Neural crest cell (in vitro differentiated cells): ENCODE measurements around the gene KCNIP3. TPM values are rescaled to one million over a fixed set of nuclear protein-coding genes. Genes with fewer than 3 reads are reported as not detected.

Experiments
- DNase-seq: peaks from one replicate; pipeline ENCODE4 v3.0.0; 2021; ENCODE audit warnings: low read depth, mixed read lengths, low spot score
- H3K27ac Mint-ChIP-seq: one replicate; pipeline ENCODE4 v1.8.0; 2021; ENCODE audit warnings: mild to moderate bottlenecking, mixed read lengths; ENCODE audit not compliant: unreplicated experiment
- H3K27me3 Mint-ChIP-seq: 2 replicates; pipeline ENCODE4 v1.8.0; 2021; ENCODE audit warnings: low read depth, mild to moderate bottlenecking, mixed read lengths
- H3K36me3 Mint-ChIP-seq: 2 replicates; pipeline ENCODE4 v1.8.0; 2021; ENCODE audit warnings: low read depth, mild to moderate bottlenecking, mixed read lengths
- H3K4me1 Mint-ChIP-seq: 2 replicates; pipeline ENCODE4 v1.8.0; 2021; ENCODE audit warnings: mixed read lengths
- H3K4me3 Mint-ChIP-seq: one replicate; pipeline ENCODE4 v1.8.0; 2021; ENCODE audit warnings: mild to moderate bottlenecking, mixed read lengths
- H3K9me3 Mint-ChIP-seq: 2 replicates; pipeline ENCODE4 v1.8.0; 2021; ENCODE audit warnings: mixed read lengths
- CTCF ChIP-seq: fragments of 200-600 bp; sonication (generic); conservative IDR thresholded peaks from 2 replicates; pipeline ENCODE4 v1.5.0; 2021; ENCODE audit warnings: antibody characterized with exemption, mild to moderate bottlenecking
- total RNA-seq: library from RNA; stranded (reverse); gene quantifications from 2 replicates; pipeline ENCODE4 v1.2.1, GENCODE V29; 2021

The KCNIP3 gene
- total RNA-seq, 1 donor from 2014 or later = 2.9 TPM

GRCh38 chr2:95281071-95281470, 16.1 kb upstream of the KCNIP3 start:
- TF ChIP-seq CTCF = no peak
- Mint-ChIP-seq H3K4me3 (no peak overlapping the region), H3K36me3 (no peaks in the 10 kb centered on the region), H3K9me3 (no peaks in the 10 kb centered on the region), H3K27ac (no peak overlapping the region), H3K4me1 (no peaks in the 10 kb centered on the region), H3K27me3 (no peaks in the 10 kb centered on the region)
- no peak for DNase-seq

- Mint-ChIP-seq H3K4me1 (no peaks in the 10 kb centered on the region), H3K9me3 (no peaks in the 10 kb centered on the region), H3K4me3 (no peak overlapping the region), H3K27me3 (no peaks in the 10 kb centered on the region), H3K27ac (no peak overlapping the region), H3K36me3 (no peaks in the 10 kb centered on the region)
- TF ChIP-seq CTCF = no peak
- DNase-seq = no peak
These were observed 15.4 kb upstream of the KCNIP3 start for GRCh38 chr2:95281786-95282185.

- no peaks in the 10 kb centered on the region for H3K36me3 Mint-ChIP-seq
- no peak overlapping the region for H3K27ac Mint-ChIP-seq
- H3K4me3 Mint-ChIP-seq = no peak overlapping the region
- DNase-seq = no peak
- no peak for TF ChIP-seq CTCF
- no peaks in the 10 kb centered on the region for H3K9me3 Mint-ChIP-seq
- no peaks in the 10 kb centered on the region for H3K27me3 Mint-ChIP-seq
- no peaks in the 10 kb centered on the region for H3K4me1 Mint-ChIP-seq
These were observed 14.7 kb upstream of the KCNIP3 start for GRCh38 chr2:95282458-95282857.

- no peak for TF ChIP-seq CTCF
- Mint-ChIP-seq H3K9me3 (no peaks in the 10 kb centered on the region), H3K27me3 (no peaks in the 10 kb centered on the region), H3K36me3 (no peaks in the 10 kb centered on the region), H3K4me3 (no peak overlapping the region), H3K4me1 (no peaks in the 10 kb centered on the region), H3K27ac (no peak overlapping the region)
- DNase-seq = no peak
These were observed 13.6 kb upstream of the KCNIP3 start for GRCh38 chr2:95283562-95283961.

- H3K9me3 Mint-ChIP-seq = peaks cover under 1% of the 10 kb centered on the region
- DNase-seq = no peak
- H3K27me3 Mint-ChIP-seq = no peaks in the 10 kb centered on the region
- TF ChIP-seq CTCF = no peak
- H3K27ac Mint-ChIP-seq = no peak overlapping the region
- H3K36me3 Mint-ChIP-seq = peaks cover 1% of the 10 kb centered on the region
- H3K4me1 Mint-ChIP-seq = no peaks in the 10 kb centered on the region
- H3K4me3 Mint-ChIP-seq = no peak overlapping the region
These were observed 12.1 kb upstream of the KCNIP3 start for GRCh38 chr2:95284886-95285541.
